Epithelial cell of proximal tubule (primary cell): ENCODE data around the gene CPSF4. TPM values are rescaled to one million over a fixed set of nuclear protein-coding genes. Genes with fewer than 3 reads are reported as not detected.
A peak's percentile ranks its signal among the peaks of the same experiment; 100 is the strongest.
"Not testable (repeated sequence)": the region's sequence is repeated elsewhere in the genome, so short reads cannot be mapped to it uniquely, and the experiment has no call there.

Experiments used
- DNase-seq: peaks from one replicate; pipeline ENCODE4 v3.0.0-alpha.2; 2011; ENCODE audit warnings: low read depth
- H3K4me3 ChIP-seq: 2 replicates; pipeline ENCODE4 v1.5.1; 2011; ENCODE audit warnings: low read depth, mild to moderate bottlenecking, low read length
- total RNA-seq: library from RNA; depleted of rRNA; stranded (reverse); fragments of >200 nt; gene quantifications from 2 replicates; pipeline ENCODE4 v1.2.3, GENCODE V29; 2015
- TF ChIP-seq, protein P1 (sequence below): conservative IDR thresholded peaks from 2 replicates; pipeline ENCODE4 v1.5.1; 2012; ENCODE audit warnings: low read depth, mild to moderate bottlenecking, low read length

CPSF4 gene
- total RNA-seq, 1 donor from 2014 or later: 15.8 TPM

DNA sequence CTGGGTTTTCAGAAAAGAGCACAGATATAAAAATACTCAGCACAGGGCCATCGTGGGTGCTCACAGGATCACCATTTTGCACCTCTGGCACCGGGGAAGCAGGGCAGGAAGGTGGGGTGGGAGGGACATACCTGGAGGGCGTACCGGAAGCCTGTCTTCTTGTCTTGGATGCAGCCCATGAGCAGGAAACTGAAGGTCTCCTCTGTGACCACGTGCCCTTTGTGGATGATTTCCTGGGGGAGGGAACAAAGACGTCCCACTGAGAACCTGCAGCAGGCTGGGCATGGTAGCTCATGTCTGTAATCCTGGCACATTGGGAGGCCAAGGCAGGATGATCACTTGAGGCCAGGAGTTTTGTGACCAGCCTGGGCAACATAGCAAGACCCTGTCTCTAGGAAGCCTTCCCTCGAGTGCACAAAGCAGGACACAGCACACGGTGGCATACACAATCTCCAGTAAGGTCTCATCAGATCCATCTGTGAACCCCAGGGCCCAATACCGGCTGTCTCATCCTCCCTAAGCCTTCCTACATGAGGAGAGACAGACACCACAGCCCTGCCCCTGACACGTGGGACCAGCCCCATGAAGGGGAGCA lies 9.7 kb upstream of the CPSF4 start:
- TF ChIP-seq, protein P1, sequence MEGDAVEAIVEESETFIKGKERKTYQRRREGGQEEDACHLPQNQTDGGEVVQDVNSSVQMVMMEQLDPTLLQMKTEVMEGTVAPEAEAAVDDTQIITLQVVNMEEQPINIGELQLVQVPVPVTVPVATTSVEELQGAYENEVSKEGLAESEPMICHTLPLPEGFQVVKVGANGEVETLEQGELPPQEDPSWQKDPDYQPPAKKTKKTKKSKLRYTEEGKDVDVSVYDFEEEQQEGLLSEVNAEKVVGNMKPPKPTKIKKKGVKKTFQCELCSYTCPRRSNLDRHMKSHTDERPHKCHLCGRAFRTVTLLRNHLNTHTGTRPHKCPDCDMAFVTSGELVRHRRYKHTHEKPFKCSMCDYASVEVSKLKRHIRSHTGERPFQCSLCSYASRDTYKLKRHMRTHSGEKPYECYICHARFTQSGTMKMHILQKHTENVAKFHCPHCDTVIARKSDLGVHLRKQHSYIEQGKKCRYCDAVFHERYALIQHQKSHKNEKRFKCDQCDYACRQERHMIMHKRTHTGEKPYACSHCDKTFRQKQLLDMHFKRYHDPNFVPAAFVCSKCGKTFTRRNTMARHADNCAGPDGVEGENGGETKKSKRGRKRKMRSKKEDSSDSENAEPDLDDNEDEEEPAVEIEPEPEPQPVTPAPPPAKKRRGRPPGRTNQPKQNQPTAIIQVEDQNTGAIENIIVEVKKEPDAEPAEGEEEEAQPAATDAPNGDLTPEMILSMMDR: no peak
- H3K4me3 ChIP-seq: no peak overlapping the region
- no peak for DNase-seq

DNA sequence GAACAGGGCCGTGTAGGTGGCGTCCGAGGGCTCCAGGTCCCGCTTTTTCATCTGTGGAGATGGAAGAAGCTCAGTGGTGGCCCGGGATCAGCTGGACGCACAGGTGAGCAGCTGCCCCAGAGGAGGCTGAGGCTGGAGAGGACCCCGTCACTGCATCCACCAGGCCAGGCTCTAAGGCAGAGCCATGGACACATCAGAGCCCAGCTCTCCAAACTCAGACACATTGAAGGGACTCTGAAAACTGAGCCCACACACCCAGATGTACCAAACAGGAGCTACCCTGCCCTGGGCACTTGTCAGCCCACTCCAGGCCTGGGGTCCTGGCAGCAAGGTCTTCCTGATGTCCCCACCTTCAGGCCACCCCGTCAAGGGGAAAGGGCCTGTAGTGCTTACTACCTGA lies 9.0 kb upstream of the CPSF4 start:
- no peak for DNase-seq
- H3K4me3 ChIP-seq: no peak overlapping the region
- TF ChIP-seq, protein P1: no peak

DNA sequence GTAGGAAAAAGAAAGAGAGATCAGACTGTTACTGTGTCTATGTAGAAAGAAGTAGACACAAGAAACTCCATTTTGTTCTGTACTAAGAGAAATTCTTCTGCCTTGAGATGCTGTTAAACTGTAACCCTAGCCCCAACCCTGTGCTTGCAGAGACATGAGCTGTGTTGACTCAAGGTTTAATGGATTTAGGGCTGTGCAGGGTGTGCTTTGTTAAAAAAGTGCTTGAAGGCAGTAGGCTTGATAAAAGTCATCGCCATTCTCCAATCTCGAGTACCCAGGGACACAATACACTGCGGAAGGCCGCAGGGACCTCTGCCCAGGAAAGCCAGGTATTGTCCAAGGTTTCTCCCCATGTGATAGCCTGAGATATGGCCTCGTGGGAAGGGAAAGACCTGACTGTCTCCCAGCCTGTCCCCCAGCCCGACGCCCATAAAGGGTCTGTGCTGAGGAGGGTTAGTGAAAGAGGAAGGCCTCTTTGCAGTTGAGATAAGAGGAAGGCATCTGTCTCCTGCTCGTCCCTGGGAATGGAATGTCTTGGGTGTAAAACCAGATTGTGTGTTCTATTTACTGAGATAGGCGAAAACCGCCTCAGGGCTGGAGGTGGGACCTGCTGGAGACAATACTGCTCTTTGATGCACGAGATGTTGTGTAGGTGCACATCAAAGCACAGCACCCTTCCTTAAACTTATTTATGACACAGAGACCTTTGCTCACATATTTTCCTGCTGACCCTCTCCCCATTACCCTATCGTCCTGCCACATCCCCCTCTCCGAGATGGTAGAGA lies 6.8 kb upstream of the CPSF4 start:
- not testable (repeated sequence) for DNase-seq, H3K4me3 ChIP-seq

DNA sequence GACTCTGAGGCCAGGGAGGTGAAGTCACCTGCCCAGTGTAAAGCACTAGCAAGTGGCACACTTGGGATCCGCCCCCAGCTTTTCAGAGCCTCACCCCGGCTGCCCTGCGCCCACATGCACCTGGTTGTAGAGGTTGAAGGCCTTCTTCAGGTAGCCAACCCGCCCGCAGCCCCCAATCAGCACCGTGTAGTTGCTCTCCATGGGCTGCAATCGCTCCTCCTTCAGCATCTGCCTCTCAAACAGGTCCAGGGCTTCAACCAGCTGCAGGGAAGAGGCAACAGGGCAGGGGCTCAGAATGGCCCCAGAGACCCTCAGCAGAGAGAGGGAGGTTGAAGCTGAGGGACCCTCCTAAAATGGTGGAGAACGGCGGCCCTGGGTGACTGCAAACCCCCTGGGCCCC lies 5.6 kb upstream of the CPSF4 start:
- TF ChIP-seq, protein P1: no peak
- H3K4me3 ChIP-seq: no peak overlapping the region
- DNase-seq: no peak

DNA sequence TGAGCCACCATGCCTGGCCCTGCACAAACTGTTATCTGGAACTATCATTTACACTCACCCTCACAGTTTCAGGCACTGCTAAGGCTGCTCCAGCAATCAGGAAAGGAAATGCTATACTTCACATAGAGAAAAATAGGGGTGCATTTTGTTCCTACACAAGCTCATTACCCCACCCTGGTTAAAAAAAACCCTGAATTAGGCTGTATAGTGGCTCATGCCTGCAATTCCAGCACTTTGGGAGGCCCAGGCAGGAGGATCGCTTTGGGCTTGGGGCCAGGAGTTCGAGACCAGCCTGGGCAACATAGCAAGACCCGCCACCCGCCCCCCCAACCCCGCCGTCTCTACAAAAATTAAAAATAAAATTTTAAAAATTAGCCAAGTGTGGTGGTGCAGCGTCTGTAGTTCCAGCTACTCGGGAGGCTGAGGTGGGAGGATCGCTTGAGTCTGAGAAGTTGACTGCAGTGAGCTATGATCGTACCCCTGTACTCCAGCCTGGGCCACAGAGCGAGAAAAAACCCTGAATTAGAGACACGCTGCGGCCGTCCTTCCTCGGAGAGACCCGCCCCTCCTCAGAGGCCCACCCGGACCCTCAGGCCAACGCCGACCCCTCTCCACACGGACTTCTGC lies 684 bp upstream of the CPSF4 start:
- no peak for DNase-seq
- peak overlapping the region; percentile 100 for H3K4me3 ChIP-seq
- TF ChIP-seq, protein P1: no peak

DNA sequence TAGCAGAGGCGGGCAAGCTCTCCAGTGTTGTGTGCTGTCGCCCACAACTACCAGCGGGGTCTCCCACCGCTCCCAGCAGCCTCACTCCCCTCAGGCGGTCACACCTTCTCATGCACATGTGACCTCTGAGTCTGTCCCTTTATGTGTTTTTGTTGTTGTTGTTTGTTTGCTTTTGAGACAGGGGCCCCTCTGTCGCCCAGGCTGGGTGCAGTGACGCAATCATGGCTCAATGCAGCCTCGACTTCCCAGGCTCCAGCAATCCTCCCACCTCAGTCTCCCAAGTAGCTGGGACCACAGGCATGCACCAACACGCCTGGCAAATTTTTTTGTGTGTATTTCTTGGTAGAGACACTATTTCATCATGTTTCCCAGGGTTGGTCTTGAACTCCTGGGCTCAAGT lies 1.5 kb downstream of the CPSF4 start:
- TF ChIP-seq, protein P1: no peak

DNA sequence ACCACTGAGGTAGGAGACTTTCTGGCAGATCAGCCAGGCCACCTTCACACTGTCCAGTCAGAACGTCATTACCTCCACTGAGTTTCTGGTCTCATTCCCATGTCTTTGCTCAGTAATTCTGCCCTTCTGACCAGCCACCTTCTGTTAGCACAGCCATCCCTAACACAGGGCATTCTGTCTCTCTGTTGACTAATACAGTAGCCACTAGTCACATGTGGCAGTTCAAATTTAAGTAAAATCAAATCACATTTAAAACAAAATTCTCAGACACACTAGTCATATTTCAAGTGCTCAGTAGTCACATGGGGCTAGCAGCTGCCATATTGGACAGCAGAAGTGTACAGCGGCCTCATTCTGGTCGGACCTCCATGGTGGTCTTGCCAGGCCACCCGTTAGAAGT lies 7.4 kb downstream of the CPSF4 start:
- TF ChIP-seq, protein P1: no peak
- no peak for DNase-seq
- H3K4me3 ChIP-seq: no peak overlapping the region

More for the DNA sequence above, 1.5 kb downstream of the CPSF4 start:
- no peak for DNase-seq
- peak overlapping the region; percentile 100 for H3K4me3 ChIP-seq
